IMR-90 (cell line): ENCODE measurements around the gene HADHA. TPM values are rescaled to one million over a fixed set of nuclear protein-coding genes. Genes with fewer than 3 reads are reported as not detected.

Experiments
- ATAC-seq: fragments of 200-7000 bp; cut with Tn5 transposase; 2 replicates; pipeline ENCODE4 v1.9.1; 2020; ENCODE audit warnings: low read depth, mild to moderate bottlenecking, moderate library complexity
- BruUV-seq: library from RNA; stranded (reverse); fragments of 400-500 nt; replicated peaks from 2 replicates; lab custom pipeline; 2021; lab: Mats Ljungman, UMichigan
- CTCF ChIA-PET: fragments of 300-600 bp; formaldehyde crosslinking; extraction: SDS; loops from one replicate; lab custom pipeline; 2021; ENCODE audit warnings: antibody characterized with exemption; lab: Yijun Ruan, JAX
- POLR2A ChIA-PET: fragments of 300-600 bp; sonication (Branson Sonifier 250); formaldehyde crosslinking; loops from one replicate; lab custom pipeline; 2022; ENCODE audit warnings: antibody characterized with exemption; ENCODE audit not compliant: unreplicated experiment; lab: Charles Lee
- DNase-seq: peaks from one replicate; pipeline ENCODE4 v3.0.0; 2013
- H2AFZ ChIP-seq: replicated peaks from 2 replicates; pipeline ENCODE3; 2013; ENCODE audit warnings: low read length, mild to moderate bottlenecking; ENCODE audit not compliant: poor library complexity
- H2AK5ac ChIP-seq: 2 replicates; pipeline ENCODE4 v1.6.1; 2013; ENCODE audit warnings: low read depth, low read length, inconsistent platforms
- H2AK9ac ChIP-seq: replicated peaks from 2 replicates; pipeline ENCODE3; 2013; ENCODE audit warnings: mild to moderate bottlenecking, low read depth, low read length, moderate library complexity; ENCODE audit not compliant: poor library complexity
- H2BK120ac ChIP-seq: 2 replicates; pipeline ENCODE4 v1.6.1; 2013; ENCODE audit warnings: low read depth, low read length, inconsistent platforms
- H2BK15ac ChIP-seq: 3 replicates; pipeline ENCODE4 v1.6.1; 2013; ENCODE audit warnings: low read depth, low read length, inconsistent platforms
- H2BK20ac ChIP-seq: 2 replicates; pipeline ENCODE4 v1.6.1; 2013; ENCODE audit warnings: low read depth, mild to moderate bottlenecking, inconsistent platforms, low read length, moderate library complexity
- H2BK5ac ChIP-seq: 2 replicates; pipeline ENCODE4 v1.6.1; 2013; ENCODE audit warnings: mild to moderate bottlenecking, low read depth, low read length, inconsistent platforms; ENCODE audit not compliant: poor library complexity, severe bottlenecking
- H3K14ac ChIP-seq: replicated peaks from 2 replicates; pipeline ENCODE4 v1.6.1; 2013; ENCODE audit warnings: low read depth, low read length, inconsistent platforms
- H3K18ac ChIP-seq: 2 replicates; pipeline ENCODE4 v1.6.1; 2013; ENCODE audit warnings: low read depth, low read length, control low read depth
- H3K23ac ChIP-seq: 2 replicates; pipeline ENCODE4 v1.6.1; 2013; ENCODE audit warnings: low read depth, low read length, inconsistent platforms
- H3K27ac ChIP-seq: 2 replicates; pipeline ENCODE4 v1.5.1; 2013; ENCODE audit warnings: mild to moderate bottlenecking, control low read depth, low read length; ENCODE audit not compliant: insufficient read depth
- H3K27me3 ChIP-seq: 2 replicates; pipeline ENCODE4 v1.6.1; 2013; ENCODE audit warnings: low read length; ENCODE audit not compliant: control insufficient read depth, insufficient read depth
- H3K36me3 ChIP-seq: 2 replicates; pipeline ENCODE4 v1.6.1; 2013; ENCODE audit warnings: low read length, mixed read lengths; ENCODE audit not compliant: control insufficient read depth, insufficient read depth
- H3K4ac ChIP-seq: 2 replicates; pipeline ENCODE4 v1.6.1; 2013; ENCODE audit warnings: low read depth, low read length, inconsistent platforms
- H3K4me1 ChIP-seq: 2 replicates; pipeline ENCODE4 v1.6.1; 2013; ENCODE audit warnings: low read length, mixed read lengths; ENCODE audit not compliant: control insufficient read depth, insufficient read depth
- H3K4me2 ChIP-seq: 2 replicates; pipeline ENCODE4 v1.6.1; 2013; ENCODE audit warnings: low read depth, mild to moderate bottlenecking, control low read depth, low read length, moderate library complexity
- H3K4me3 ChIP-seq: 2 replicates; pipeline ENCODE4 v1.5.1; 2013; ENCODE audit warnings: low read depth, mild to moderate bottlenecking, control low read depth, low read length, moderate library complexity; ENCODE audit not compliant: insufficient read depth
- H3K56ac ChIP-seq: 2 replicates; pipeline ENCODE4 v1.6.1; 2013; ENCODE audit warnings: low read length, inconsistent platforms; ENCODE audit not compliant: insufficient read depth; ENCODE audit errors: extremely low read depth
- H3K79me1 ChIP-seq, 2 experiments: 2 replicates each; pipeline ENCODE4 v1.6.1; 2013; ENCODE audit warnings: low read length in 2 of 2, inconsistent platforms in 1 of 2, low read depth in 1 of 2
- H3K9ac ChIP-seq: 2 replicates; pipeline ENCODE4 v1.6.1; 2013; ENCODE audit warnings: low read depth, low read length, control low read depth
- H3K9me1 ChIP-seq: 2 replicates; pipeline ENCODE4 v1.6.1; 2013; ENCODE audit warnings: low read length, inconsistent platforms; ENCODE audit not compliant: insufficient read depth
- H3K9me3 ChIP-seq: 2 replicates; pipeline ENCODE4 v1.6.1; 2013; ENCODE audit warnings: low read length; ENCODE audit not compliant: control insufficient read depth, insufficient read depth
- H4K20me1 ChIP-seq: 2 replicates; pipeline ENCODE4 v1.6.1; 2013; ENCODE audit warnings: low read length, inconsistent platforms; ENCODE audit not compliant: insufficient read depth
- H4K5ac ChIP-seq: 2 replicates; pipeline ENCODE4 v1.6.1; 2013; ENCODE audit warnings: mild to moderate bottlenecking, low read depth, low read length, control low read depth
- H4K8ac ChIP-seq, 2 experiments: 2 replicates each; pipeline ENCODE4 v1.6.1; 2013; ENCODE audit warnings: low read depth in 2 of 2, low read length in 2 of 2, control low read depth in 1 of 2, inconsistent platforms in 1 of 2
- H4K91ac ChIP-seq: 2 replicates; pipeline ENCODE4 v1.6.1; 2013; ENCODE audit warnings: low read depth, low read length, inconsistent platforms; ENCODE audit not compliant: insufficient read depth
- BHLHE40 ChIP-seq: fragments of 150-350 bp; IDR thresholded peaks from 2 replicates; pipeline ENCODE4 v1.6.1; 2016; ENCODE audit warnings: mild to moderate bottlenecking, low read depth, low read length
- CEBPB ChIP-seq: IDR thresholded peaks from 2 replicates; pipeline ENCODE4 v1.6.1; 2012; ENCODE audit warnings: low read depth, low read length, improper control_type of control experiment
- MAFK ChIP-seq: IDR thresholded peaks from 2 replicates; pipeline ENCODE4 v1.6.1; 2012; ENCODE audit warnings: low read depth, low read length, improper control_type of control experiment
- MXI1 ChIP-seq: IDR thresholded peaks from 2 replicates; pipeline ENCODE4 v1.6.1; 2012; ENCODE audit warnings: low read depth, mild to moderate bottlenecking, low read length, moderate library complexity, borderline replicate concordance
- RAD21 ChIP-seq: IDR thresholded peaks from 2 replicates; pipeline ENCODE4 v1.6.1; 2012; ENCODE audit warnings: low read length, improper control_type of control experiment
- RCOR1 ChIP-seq: IDR thresholded peaks from 2 replicates; pipeline ENCODE4 v1.6.1; 2012; ENCODE audit warnings: mild to moderate bottlenecking, low read length, improper control_type of control experiment; ENCODE audit not compliant: insufficient replicate concordance
- WGBS, 2 experiments: methylation state at CpG; one replicate each; pipeline versions ENCODE4 v1.1.5 to v1.1.7; 2013; ENCODE audit warnings: missing lambda C conversion rate in 2 of 2; ENCODE audit not compliant: insufficient read length in 1 of 2; ENCODE audit errors: extremely low coverage in 2 of 2; 5-methylcytosine and 5-hydroxymethylcytosine counted together
- dilution Hi-C: fragments of 300-500 bp; cut with HindIII; formaldehyde crosslinking; loops from one replicate; pipeline ENCODE4 v1.14.3; 2018; ENCODE audit warnings: low sequenced_read_pairs; ENCODE audit not compliant: unreplicated experiment
- in situ Hi-C: fragments of 300-500 bp; cut with MboI; formaldehyde crosslinking; loops from 3 replicates; pipeline ENCODE4 v1.14.3; 2019; ENCODE audit warnings: low sequenced_read_pairs, inconsistent platforms, mixed read lengths
- intact Hi-C: fragments of 100-400 bp; cut with micrococcal nuclease; formaldehyde crosslinking; loops from 2 replicates; pipeline ENCODE4 v1.10.0; 2022
- polyA plus RNA-seq, 3 experiments: library from polyadenylated mRNA; depleted of rRNA; stranded (reverse); fragments of >200 nt; gene quantifications; 2 replicates each; pipeline ENCODE4 v1.2.3, GENCODE V29; 2012; ENCODE audit warnings: low replicate concordance in 1 of 3
- total RNA-seq: library from RNA; depleted of rRNA; stranded (reverse); fragments of >200 nt; gene quantifications from 2 replicates; pipeline ENCODE4 v1.2.3, GENCODE V29; 2012
- TF ChIP-seq, protein P1 (sequence below): fragments of 150-350 bp; IDR thresholded peaks from 2 replicates; pipeline ENCODE4 v1.6.1; 2016; ENCODE audit warnings: low read depth, mild to moderate bottlenecking, low read length, moderate library complexity, borderline replicate concordance

HADHA gene
- total and polyA plus RNA-seq, 2 of the 4 experiments (the other 2 are of a cell fraction): 52.7 to 111 TPM

DNA sequence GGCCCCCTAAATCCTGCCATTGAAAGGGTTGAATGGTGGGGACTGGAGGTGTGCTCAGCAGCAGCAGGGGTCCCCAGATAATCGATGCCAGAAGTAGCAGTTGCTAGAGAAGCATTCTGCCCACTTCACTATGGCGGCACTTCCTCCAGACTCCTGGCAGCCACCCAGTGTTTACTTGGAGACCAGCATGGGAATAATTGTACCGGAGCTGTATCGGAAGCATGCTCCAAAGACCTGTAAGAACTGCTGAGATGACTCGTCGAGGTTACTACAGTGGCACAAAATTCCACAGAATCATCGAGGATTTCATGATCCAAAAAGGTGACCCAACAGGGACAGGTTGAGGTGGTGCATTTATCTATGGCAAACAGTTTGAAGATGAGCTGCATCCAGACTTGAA is 82.5 kb downstream of the HADHA start:
- Histone ChIP-seq H3K14ac (no peak overlapping the region), H2AK5ac (no peak overlapping the region), H3K4me3 (no peak overlapping the region), H3K79me1 (no peaks in the 10 kb centered on the region), H2BK120ac (no peak overlapping the region), H3K56ac (no peak overlapping the region), H2BK5ac (no peak overlapping the region), H3K4ac (no peak overlapping the region), H4K91ac (no peak overlapping the region), H2AK9ac (no peak overlapping the region), H3K4me1 (no peaks in the 10 kb centered on the region), H3K18ac (no peak overlapping the region), H3K9me1 (no peaks in the 10 kb centered on the region), H3K27me3 (peaks cover 9% of the 10 kb centered on the region), H3K27ac (no peak overlapping the region), H3K9me3 (no peaks in the 10 kb centered on the region), H3K4me2 (no peak overlapping the region), H4K8ac (no peak overlapping the region), H2AFZ (no peak overlapping the region), H3K36me3 (no peaks in the 10 kb centered on the region), H4K20me1 (no peaks in the 10 kb centered on the region), H2BK20ac (no peak overlapping the region), H3K9ac (no peak overlapping the region), H3K23ac (no peak overlapping the region), H4K5ac (no peak overlapping the region), H2BK15ac (no peak overlapping the region)
- ChIA-PET CTCF (no interaction called here), POLR2A (no interaction called here)
- ATAC-seq (no peak), DNase-seq (no peak)
- in situ Hi-C loops: no loop called here
- intact Hi-C loops: no loop called here
- dilution Hi-C loops: no loop called here
- 95% methylated on average over 4 of the region's 7 CpGs; no CpG with 5 or more reads in 1 of the 2 experiments for WGBS, 2 experiments
- no TSS peak for BruUV-seq
- TF ChIP-seq CEBPB (no peak), RCOR1 (no peak), MXI1 (no peak), MAFK (no peak), BHLHE40 (no peak), RAD21 (no peak)
- TF ChIP-seq, protein P1, sequence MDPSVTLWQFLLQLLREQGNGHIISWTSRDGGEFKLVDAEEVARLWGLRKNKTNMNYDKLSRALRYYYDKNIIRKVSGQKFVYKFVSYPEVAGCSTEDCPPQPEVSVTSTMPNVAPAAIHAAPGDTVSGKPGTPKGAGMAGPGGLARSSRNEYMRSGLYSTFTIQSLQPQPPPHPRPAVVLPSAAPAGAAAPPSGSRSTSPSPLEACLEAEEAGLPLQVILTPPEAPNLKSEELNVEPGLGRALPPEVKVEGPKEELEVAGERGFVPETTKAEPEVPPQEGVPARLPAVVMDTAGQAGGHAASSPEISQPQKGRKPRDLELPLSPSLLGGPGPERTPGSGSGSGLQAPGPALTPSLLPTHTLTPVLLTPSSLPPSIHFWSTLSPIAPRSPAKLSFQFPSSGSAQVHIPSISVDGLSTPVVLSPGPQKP: no peak
